ENCODE data around the gene MYL5.
"Not testable (repeated sequence)": the region's sequence is repeated elsewhere in the genome, so short reads cannot be mapped to it uniquely, and the experiment has no call there.

GRCh38 chr4:694341-694940, 20.1 kb downstream of the MYL5 start:
- TF ChIP-seq POLR2A, CTCF (IDR thresholded peaks at IDR 0.05): not testable (repeated sequence)
